Left lung (tissue), 10 donors: Measurements from ENCODE around the gene PSMD6. TPM values are rescaled to one million over a fixed set of nuclear protein-coding genes. Genes with fewer than 3 reads are reported as not detected.
A peak's percentile ranks its signal among the peaks of the same experiment; 100 is the strongest.

Experiments
- ATAC-seq: fragments of 200-7000 bp; cut with Tn5 transposase; one replicate; pipeline ENCODE4 v1.9.1; 2020; ENCODE audit warnings: moderate library complexity
- DNase-seq, 4 donors: peaks; one replicate each; pipeline ENCODE4 v3.0.0-alpha.2; 2013 to 2020
- H3K27ac ChIP-seq, 2 donors: fragments of 200-600 bp; sonication (generic) in 1 of 2; one replicate each; pipeline versions ENCODE4 v1.5.0 to v1.8.0; 2020 to 2021
- H3K27me3 ChIP-seq, 2 donors: fragments of 200-600 bp; sonication (generic) in 1 of 2; one replicate each; pipeline versions ENCODE4 v1.5.0 to v1.8.0; 2020 to 2021
- H3K36me3 ChIP-seq, 2 donors: fragments of 200-600 bp; sonication (generic) in 1 of 2; one replicate each; pipeline versions ENCODE4 v1.5.0 to v1.8.0; 2020 to 2021
- H3K4me1 ChIP-seq, 2 donors: fragments of 200-600 bp; one replicate each; pipeline ENCODE4 v1.8.0; 2021
- H3K4me3 ChIP-seq, 2 donors: fragments of 200-600 bp; sonication (generic) in 1 of 2; one replicate each; pipeline versions ENCODE4 v1.5.0 to v1.8.0; 2020 to 2021; ENCODE audit warnings: mild to moderate bottlenecking in 1 of 2
- H3K9me3 ChIP-seq, 2 donors: fragments of 200-600 bp; sonication (generic) in 1 of 2; one replicate each; pipeline versions ENCODE4 v1.5.0 to v1.8.0; 2020 to 2021
- intact Hi-C, 2 donors: fragments of 100-400 bp; cut with DNase I; formaldehyde crosslinking; loops; one replicate each; pipeline versions ENCODE4 v1.11.2 to v1.14.2; 2022
- polyA plus RNA-seq, 6 donors: library from polyadenylated mRNA; unstranded; fragments of 120-200 nt; gene quantifications; one replicate each; pipeline ENCODE4 v1.2.1, GENCODE V29; 2013; ENCODE audit not compliant: insufficient read length in 6 of 6
- total RNA-seq, 2 donors: library from RNA; stranded (reverse); fragmentation: NEBNext Ultra II Directional; extraction: Animal tissue kit (Norgen Biotek cat#: 25700); gene quantifications; one replicate each; pipeline ENCODE4 v1.2.1, GENCODE V29; 2021
- TF ChIP-seq, protein P1 (sequence below), 2 donors: fragments of 200-600 bp; sonication (generic) in 1 of 2; IDR thresholded peaks; one replicate each; pipeline versions ENCODE4 v1.5.0 to v1.8.0; 2021; ENCODE audit warnings: antibody characterized with exemption in 2 of 2
- donor health status: DM: no; HTN: yes; CAD: no.
- donor health status: DM: no; HTN: no; CAD: no.

PSMD6 gene
- total and polyA plus RNA-seq, 8 donors = 48.8 to 104 (median 93.2) TPM

DNA sequence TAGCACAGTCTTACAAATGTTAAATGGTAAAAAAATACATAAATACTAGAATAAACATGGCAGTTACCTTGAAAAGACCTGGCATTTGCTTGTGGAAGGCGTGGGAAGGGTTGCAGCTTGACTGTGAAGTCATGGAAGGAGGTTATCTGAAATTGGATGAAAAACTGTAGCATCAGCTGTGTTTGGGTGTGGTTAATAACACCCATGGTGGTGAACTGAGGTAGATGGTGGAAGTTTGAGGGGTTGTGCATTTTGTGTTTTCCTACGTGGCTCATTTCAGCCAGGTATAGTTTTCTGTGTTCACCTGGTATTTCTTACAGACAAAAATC is 46.5 kb downstream of the PSMD6 start:
- Histone ChIP-seq H3K36me3 (peaks cover 0 to 20% of the 10 kb centered on the region in 2 donors), H3K27me3 (no peaks in the 10 kb centered on the region), H3K4me1 (peaks cover 18 to 98% of the 10 kb centered on the region in 2 donors), H3K4me3 (no peak overlapping the region), H3K9me3 (no peaks in the 10 kb centered on the region), H3K27ac (peak overlapping the region; percentile 49 to 81)
- DNase-seq (no peak), ATAC-seq (no peak)
- TF ChIP-seq, protein P1, sequence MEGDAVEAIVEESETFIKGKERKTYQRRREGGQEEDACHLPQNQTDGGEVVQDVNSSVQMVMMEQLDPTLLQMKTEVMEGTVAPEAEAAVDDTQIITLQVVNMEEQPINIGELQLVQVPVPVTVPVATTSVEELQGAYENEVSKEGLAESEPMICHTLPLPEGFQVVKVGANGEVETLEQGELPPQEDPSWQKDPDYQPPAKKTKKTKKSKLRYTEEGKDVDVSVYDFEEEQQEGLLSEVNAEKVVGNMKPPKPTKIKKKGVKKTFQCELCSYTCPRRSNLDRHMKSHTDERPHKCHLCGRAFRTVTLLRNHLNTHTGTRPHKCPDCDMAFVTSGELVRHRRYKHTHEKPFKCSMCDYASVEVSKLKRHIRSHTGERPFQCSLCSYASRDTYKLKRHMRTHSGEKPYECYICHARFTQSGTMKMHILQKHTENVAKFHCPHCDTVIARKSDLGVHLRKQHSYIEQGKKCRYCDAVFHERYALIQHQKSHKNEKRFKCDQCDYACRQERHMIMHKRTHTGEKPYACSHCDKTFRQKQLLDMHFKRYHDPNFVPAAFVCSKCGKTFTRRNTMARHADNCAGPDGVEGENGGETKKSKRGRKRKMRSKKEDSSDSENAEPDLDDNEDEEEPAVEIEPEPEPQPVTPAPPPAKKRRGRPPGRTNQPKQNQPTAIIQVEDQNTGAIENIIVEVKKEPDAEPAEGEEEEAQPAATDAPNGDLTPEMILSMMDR (IDR thresholded peaks at IDR 0.05) = no peak
- intact Hi-C loops = no loop called here

DNA sequence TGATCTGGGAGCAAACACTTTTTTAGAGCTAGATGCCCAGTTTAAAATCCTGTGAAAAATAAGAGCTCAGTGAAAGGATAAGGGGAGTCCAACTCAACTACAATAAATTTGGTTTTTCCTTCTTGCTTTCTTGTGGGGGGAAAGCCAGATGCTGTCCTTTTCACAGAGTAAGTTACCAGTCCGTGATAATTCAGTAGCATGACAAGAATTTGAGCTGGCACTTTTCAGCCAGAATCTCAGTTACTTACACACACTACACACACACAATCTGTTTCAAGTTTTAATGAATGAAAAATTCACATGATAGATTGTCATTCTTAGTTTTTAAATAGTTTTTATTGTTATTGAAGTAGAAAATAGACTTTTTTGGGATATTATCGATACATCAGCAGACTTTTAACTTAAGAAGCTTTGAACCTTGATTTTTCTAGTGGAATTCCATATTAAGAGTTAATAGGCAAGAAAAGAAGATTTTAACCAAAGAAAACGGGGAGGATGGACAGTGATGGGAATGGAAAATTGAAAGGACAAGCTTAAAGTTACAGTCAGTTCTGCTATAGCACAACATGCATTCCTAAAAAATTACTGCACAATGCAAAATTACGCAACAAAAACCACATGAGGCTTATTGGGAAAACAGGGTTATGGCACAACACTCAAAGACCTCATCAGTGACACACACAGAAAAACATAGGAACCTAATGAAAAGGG is 47.0 kb downstream of the PSMD6 start:
- peak; percentile 46 for ATAC-seq

DNA sequence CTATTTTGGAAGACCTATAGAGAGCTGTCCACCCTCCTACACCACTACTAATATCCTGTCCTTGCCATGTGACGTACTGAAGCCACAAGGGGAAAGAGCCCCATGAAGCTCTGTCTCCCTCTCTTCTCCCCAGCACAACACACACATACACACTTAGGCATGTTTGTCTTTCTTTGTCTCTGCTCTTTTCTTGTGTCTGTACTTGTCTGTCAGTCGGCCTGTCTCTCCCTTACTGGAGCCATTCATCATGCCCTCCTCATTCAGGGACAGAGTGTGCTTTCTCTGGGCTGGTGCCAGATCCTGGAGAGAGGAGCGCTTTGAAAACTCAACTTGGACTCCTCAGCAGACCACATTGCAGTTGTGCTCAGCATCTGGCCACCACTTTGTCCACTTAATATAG is 47.6 kb downstream of the PSMD6 start:
- Histone ChIP-seq H3K36me3 (peaks cover 0 to 9% of the 10 kb centered on the region in 2 donors), H3K4me3 (no peak overlapping the region), H3K27ac (peak overlapping the region; percentile 64 to 81), H3K27me3 (no peaks in the 10 kb centered on the region), H3K4me1 (peaks cover 28 to 98% of the 10 kb centered on the region in 2 donors), H3K9me3 (no peaks in the 10 kb centered on the region)
- intact Hi-C loops = no loop called here
- ATAC-seq (peak; percentile 7), DNase-seq (no peak)
- TF ChIP-seq, protein P1 (IDR thresholded peaks at IDR 0.05) = no peak

More for the DNA sequence above, 47.0 kb downstream of the PSMD6 start:
- Histone ChIP-seq H3K4me1 (peaks cover 23 to 98% of the 10 kb centered on the region in 2 donors), H3K9me3 (no peaks in the 10 kb centered on the region), H3K36me3 (peaks cover 0 to 15% of the 10 kb centered on the region in 2 donors), H3K27me3 (no peaks in the 10 kb centered on the region), H3K4me3 (no peak overlapping the region), H3K27ac (peak overlapping the region; percentile 64 to 81)
- TF ChIP-seq, protein P1 (IDR thresholded peaks at IDR 0.05) = no peak
- intact Hi-C loops = no loop called here
- peak in 1 of 4 donors; percentile 72 for DNase-seq

DNA sequence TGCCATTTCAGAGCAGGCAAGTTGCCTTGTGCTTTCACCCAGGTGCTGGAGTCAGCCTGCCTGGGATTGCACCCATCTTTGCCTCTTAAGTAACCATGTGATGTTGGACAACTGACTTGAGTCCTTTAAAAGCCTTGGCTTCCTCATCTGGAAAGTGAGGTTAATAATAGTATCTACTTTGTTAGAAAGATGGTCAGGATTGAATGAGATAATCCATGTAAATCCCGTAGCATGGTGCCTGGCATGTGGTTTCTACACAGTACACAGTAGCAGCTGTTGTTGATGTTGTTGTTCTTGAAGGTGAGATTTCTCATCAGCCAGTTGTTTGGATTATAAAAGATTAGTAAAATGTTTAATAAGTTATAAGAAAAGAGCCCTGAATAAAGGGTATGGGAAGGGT is 48.8 kb downstream of the PSMD6 start:
- no peak for ATAC-seq
- H3K4me1 ChIP-seq = peaks cover 39 to 100% of the 10 kb centered on the region in 2 donors
- TF ChIP-seq, protein P1 (IDR thresholded peaks at IDR 0.05) = no peak

DNA sequence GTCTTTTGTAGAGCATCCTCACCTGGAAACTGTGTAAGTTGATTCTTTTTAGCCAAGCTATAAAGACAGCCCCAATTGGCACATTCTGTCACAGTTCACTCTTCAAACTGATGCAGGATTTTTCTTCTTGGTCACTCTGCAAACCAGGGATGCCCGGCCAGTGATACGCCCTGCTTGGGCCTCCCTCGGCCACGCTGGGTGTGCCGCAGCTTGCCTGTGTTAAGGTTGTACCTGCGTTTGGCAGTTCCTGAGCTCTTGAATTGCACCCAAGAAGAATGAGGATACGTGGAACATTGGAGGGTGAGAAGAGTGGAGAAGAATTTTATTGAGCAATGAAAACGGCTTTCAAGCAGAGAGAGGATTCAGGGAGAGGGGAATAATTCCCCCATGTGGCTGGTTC is 49.9 kb downstream of the PSMD6 start:
- Histone ChIP-seq H3K9me3 (no peaks in the 10 kb centered on the region), H3K4me3 (no peak overlapping the region), H3K36me3 (no peaks in the 10 kb centered on the region), H3K27ac (peak overlapping the region; percentile 16 to 45), H3K27me3 (no peaks in the 10 kb centered on the region), H3K4me1 (peaks cover 42 to 100% of the 10 kb centered on the region in 2 donors)
- TF ChIP-seq, protein P1 (IDR thresholded peaks at IDR 0.05) = no peak
- intact Hi-C loops = no loop called here
- ATAC-seq (peak; percentile 41), DNase-seq (no peak)

More for the DNA sequence above, 48.8 kb downstream of the PSMD6 start:
- Histone ChIP-seq H3K9me3 (no peaks in the 10 kb centered on the region), H3K27ac (no peak overlapping the region), H3K36me3 (no peaks in the 10 kb centered on the region), H3K27me3 (no peaks in the 10 kb centered on the region), H3K4me3 (no peak overlapping the region)
- intact Hi-C loops = no loop called here
- no peak for DNase-seq
